ENCODE data around the gene DMBX1.

DNA sequence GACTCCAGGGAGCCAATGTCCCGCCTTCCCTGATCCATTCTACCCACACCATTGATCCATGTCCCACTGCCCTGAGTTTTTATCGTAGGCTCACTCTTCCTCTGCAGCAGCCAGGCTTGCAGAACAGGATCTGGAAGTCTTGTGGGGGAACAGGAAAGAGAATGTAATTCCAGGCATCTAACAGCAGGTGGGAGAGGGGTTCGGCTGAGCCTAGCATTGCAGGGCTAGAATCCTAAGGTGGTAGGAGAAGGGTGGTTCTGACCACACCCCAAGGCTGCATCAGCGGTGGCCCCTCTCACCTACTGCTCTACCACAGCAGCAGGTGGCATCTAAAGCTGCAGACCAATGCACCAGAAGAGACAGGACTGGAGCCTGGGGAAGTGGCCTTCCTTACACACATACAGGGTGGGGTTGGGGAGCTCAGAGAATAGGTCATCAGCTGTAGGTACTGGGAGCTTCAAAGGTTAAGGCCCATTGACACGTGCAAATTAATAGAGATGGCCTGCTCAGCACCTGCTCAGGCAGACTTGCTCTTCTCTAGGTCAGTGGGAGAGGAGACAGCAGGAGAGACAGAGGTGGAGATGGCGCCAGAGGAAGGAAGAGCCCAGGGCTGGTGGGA is 41.3 kb downstream of the DMBX1 start:
- no peak for TF ChIP-seq EZH2 (IDR thresholded peaks at IDR 0.05; ENCODE audit: low read depth)
- TF ChIP-seq, protein P1, sequence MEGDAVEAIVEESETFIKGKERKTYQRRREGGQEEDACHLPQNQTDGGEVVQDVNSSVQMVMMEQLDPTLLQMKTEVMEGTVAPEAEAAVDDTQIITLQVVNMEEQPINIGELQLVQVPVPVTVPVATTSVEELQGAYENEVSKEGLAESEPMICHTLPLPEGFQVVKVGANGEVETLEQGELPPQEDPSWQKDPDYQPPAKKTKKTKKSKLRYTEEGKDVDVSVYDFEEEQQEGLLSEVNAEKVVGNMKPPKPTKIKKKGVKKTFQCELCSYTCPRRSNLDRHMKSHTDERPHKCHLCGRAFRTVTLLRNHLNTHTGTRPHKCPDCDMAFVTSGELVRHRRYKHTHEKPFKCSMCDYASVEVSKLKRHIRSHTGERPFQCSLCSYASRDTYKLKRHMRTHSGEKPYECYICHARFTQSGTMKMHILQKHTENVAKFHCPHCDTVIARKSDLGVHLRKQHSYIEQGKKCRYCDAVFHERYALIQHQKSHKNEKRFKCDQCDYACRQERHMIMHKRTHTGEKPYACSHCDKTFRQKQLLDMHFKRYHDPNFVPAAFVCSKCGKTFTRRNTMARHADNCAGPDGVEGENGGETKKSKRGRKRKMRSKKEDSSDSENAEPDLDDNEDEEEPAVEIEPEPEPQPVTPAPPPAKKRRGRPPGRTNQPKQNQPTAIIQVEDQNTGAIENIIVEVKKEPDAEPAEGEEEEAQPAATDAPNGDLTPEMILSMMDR (conservative IDR thresholded peaks at IDR 0.05): peak; percentile 61
